ENCODE data around the gene TACR1.
"Not testable (repeated sequence)": the region's sequence is repeated elsewhere in the genome, so short reads cannot be mapped to it uniquely, and the experiment has no call there.

TACR1 gene

GRCh38 chr2:75074228-75074627 is 125.1 kb downstream of the TACR1 start:
- H3K36me3 Mint-ChIP-seq (ENCODE audit: low read depth) = no peaks in the 10 kb centered on the region

GRCh38 chr2:75071766-75072165 is 127.6 kb downstream of the TACR1 start:
- H3K36me3 Mint-ChIP-seq (ENCODE audit: low read depth) = no peaks in the 10 kb centered on the region
- H3K27ac Mint-ChIP-seq = no peak overlapping the region
- H3K9me3 Mint-ChIP-seq = no peaks in the 10 kb centered on the region
- no peaks in the 10 kb centered on the region for H3K27me3 Mint-ChIP-seq (ENCODE audit: low read depth)
- no peak for DNase-seq (ENCODE audit: low spot score)
- H3K4me3 Mint-ChIP-seq = no peak overlapping the region
- H3K4me1 Mint-ChIP-seq (ENCODE audit: low read depth) = no peaks in the 10 kb centered on the region

More at GRCh38 chr2:75074228-75074627, 125.1 kb downstream of the TACR1 start:
- Mint-ChIP-seq H3K27ac (no peak overlapping the region), H3K4me1 (ENCODE audit: low read depth) (no peaks in the 10 kb centered on the region), H3K27me3 (ENCODE audit: low read depth) (no peaks in the 10 kb centered on the region), H3K4me3 (no peak overlapping the region), H3K9me3 (no peaks in the 10 kb centered on the region)
- DNase-seq (ENCODE audit: low spot score) = no peak

- Mint-ChIP-seq H3K27ac (no peak overlapping the region), H3K9me3 (no peaks in the 10 kb centered on the region), H3K27me3 (ENCODE audit: low read depth) (peaks cover 3% of the 10 kb centered on the region), H3K4me3 (no peak overlapping the region), H3K36me3 (ENCODE audit: low read depth) (no peaks in the 10 kb centered on the region), H3K4me1 (ENCODE audit: low read depth) (no peaks in the 10 kb centered on the region)
- DNase-seq (ENCODE audit: low spot score) = no peak
These were observed 130.8 kb downstream of the TACR1 start for GRCh38 chr2:75068546-75068945.

GRCh38 chr2:75067506-75067905 is 131.8 kb downstream of the TACR1 start:
- no peak overlapping the region for H3K4me3 Mint-ChIP-seq
- H3K9me3 Mint-ChIP-seq = no peaks in the 10 kb centered on the region
- no peaks in the 10 kb centered on the region for H3K4me1 Mint-ChIP-seq (ENCODE audit: low read depth)
- H3K36me3 Mint-ChIP-seq (ENCODE audit: low read depth) = no peaks in the 10 kb centered on the region
- H3K27ac Mint-ChIP-seq = no peak overlapping the region
- peaks cover 3% of the 10 kb centered on the region for H3K27me3 Mint-ChIP-seq (ENCODE audit: low read depth)
- no peak for DNase-seq (ENCODE audit: low spot score)

GRCh38 chr2:75066121-75066902 is 133.0 kb downstream of the TACR1 start:
- Mint-ChIP-seq H3K36me3 (ENCODE audit: low read depth) (no peaks in the 10 kb centered on the region), H3K27ac (no peak overlapping the region), H3K4me3 (no peak overlapping the region), H3K4me1 (ENCODE audit: low read depth) (no peaks in the 10 kb centered on the region), H3K9me3 (no peaks in the 10 kb centered on the region), H3K27me3 (ENCODE audit: low read depth) (peaks cover 3% of the 10 kb centered on the region)
- no peak for DNase-seq (ENCODE audit: low spot score)

- peaks cover 7% of the 10 kb centered on the region for H3K27me3 Mint-ChIP-seq (ENCODE audit: low read depth)
- no peaks in the 10 kb centered on the region for H3K36me3 Mint-ChIP-seq (ENCODE audit: low read depth)
- H3K27ac Mint-ChIP-seq = no peak overlapping the region
- no peak for DNase-seq (ENCODE audit: low spot score)
- H3K9me3 Mint-ChIP-seq = no peaks in the 10 kb centered on the region
- peaks cover 1% of the 10 kb centered on the region for H3K4me1 Mint-ChIP-seq (ENCODE audit: low read depth)
- H3K4me3 Mint-ChIP-seq = no peak overlapping the region
These were observed 133.8 kb downstream of the TACR1 start for GRCh38 chr2:75065402-75066008.

- Mint-ChIP-seq H3K4me3 (no peak overlapping the region), H3K36me3 (ENCODE audit: low read depth) (no peaks in the 10 kb centered on the region), H3K27ac (no peak overlapping the region), H3K27me3 (ENCODE audit: low read depth) (peaks cover 8% of the 10 kb centered on the region), H3K4me1 (ENCODE audit: low read depth) (peaks cover 2% of the 10 kb centered on the region), H3K9me3 (no peaks in the 10 kb centered on the region)
- peak; percentile 42 for DNase-seq (ENCODE audit: low spot score)
These were observed 134.5 kb downstream of the TACR1 start for GRCh38 chr2:75064691-75065396.

- no peak overlapping the region for H3K27ac Mint-ChIP-seq
- H3K4me3 Mint-ChIP-seq = no peak overlapping the region
- H3K27me3 Mint-ChIP-seq (ENCODE audit: low read depth) = peaks cover 10% of the 10 kb centered on the region
- no peaks in the 10 kb centered on the region for H3K36me3 Mint-ChIP-seq (ENCODE audit: low read depth)
- H3K4me1 Mint-ChIP-seq (ENCODE audit: low read depth) = peaks cover 2% of the 10 kb centered on the region
- DNase-seq (ENCODE audit: low spot score) = no peak
- no peaks in the 10 kb centered on the region for H3K9me3 Mint-ChIP-seq
These were observed 135.4 kb downstream of the TACR1 start for GRCh38 chr2:75063906-75064305.

- H3K9me3 Mint-ChIP-seq = no peaks in the 10 kb centered on the region
- no peaks in the 10 kb centered on the region for H3K36me3 Mint-ChIP-seq (ENCODE audit: low read depth)
- H3K4me3 Mint-ChIP-seq = no peak overlapping the region
- no peak for DNase-seq (ENCODE audit: low spot score)
- H3K27ac Mint-ChIP-seq = no peak overlapping the region
- H3K27me3 Mint-ChIP-seq (ENCODE audit: low read depth) = peaks cover 8% of the 10 kb centered on the region
- peaks cover 2% of the 10 kb centered on the region for H3K4me1 Mint-ChIP-seq (ENCODE audit: low read depth)
These were observed 140.9 kb downstream of the TACR1 start for GRCh38 chr2:75058427-75058826.

- not testable (repeated sequence) for H3K9me3 Mint-ChIP-seq; DNase-seq (ENCODE audit: low spot score); H3K4me1 Mint-ChIP-seq (ENCODE audit: low read depth); H3K27me3 Mint-ChIP-seq (ENCODE audit: low read depth); H3K27ac Mint-ChIP-seq; H3K36me3 Mint-ChIP-seq (ENCODE audit: low read depth); H3K4me3 Mint-ChIP-seq
These were observed 142.2 kb downstream of the TACR1 start for GRCh38 chr2:75057150-75057549.

- no peak overlapping the region for H3K4me3 Mint-ChIP-seq
- H3K27me3 Mint-ChIP-seq (ENCODE audit: low read depth) = peaks cover 8% of the 10 kb centered on the region
- no peak overlapping the region for H3K27ac Mint-ChIP-seq
- no peak for DNase-seq (ENCODE audit: low spot score)
- H3K4me1 Mint-ChIP-seq (ENCODE audit: low read depth) = peaks cover 2% of the 10 kb centered on the region
- H3K9me3 Mint-ChIP-seq = no peaks in the 10 kb centered on the region
- H3K36me3 Mint-ChIP-seq (ENCODE audit: low read depth) = no peaks in the 10 kb centered on the region
These were observed 143.3 kb downstream of the TACR1 start for GRCh38 chr2:75055820-75056675.

- Mint-ChIP-seq H3K9me3 (no peaks in the 10 kb centered on the region), H3K4me1 (ENCODE audit: low read depth) (no peaks in the 10 kb centered on the region), H3K4me3 (no peak overlapping the region), H3K36me3 (ENCODE audit: low read depth) (no peaks in the 10 kb centered on the region), H3K27ac (no peak overlapping the region), H3K27me3 (ENCODE audit: low read depth) (peaks cover 3% of the 10 kb centered on the region)
- no peak for DNase-seq (ENCODE audit: low spot score)
These were observed 144.0 kb downstream of the TACR1 start for GRCh38 chr2:75055142-75055819.

GRCh38 chr2:75054296-75054695 is 145.0 kb downstream of the TACR1 start:
- no peaks in the 10 kb centered on the region for H3K9me3 Mint-ChIP-seq
- no peaks in the 10 kb centered on the region for H3K36me3 Mint-ChIP-seq (ENCODE audit: low read depth)
- no peak overlapping the region for H3K27ac Mint-ChIP-seq
- DNase-seq (ENCODE audit: low spot score) = no peak
- H3K4me1 Mint-ChIP-seq (ENCODE audit: low read depth) = no peaks in the 10 kb centered on the region
- no peak overlapping the region for H3K4me3 Mint-ChIP-seq
- peaks cover 3% of the 10 kb centered on the region for H3K27me3 Mint-ChIP-seq (ENCODE audit: low read depth)
